HepG2 (cell line): Measurements from ENCODE around the gene PSENEN. TPM values are rescaled to one million over a fixed set of nuclear protein-coding genes. Genes with fewer than 3 reads are reported as not detected.

ENCODE experiments used
- CENPX ChIP-seq: sonication (generic); formaldehyde crosslinking; IDR thresholded peaks from 2 replicates; pipeline ENCODE4 v1.9.0; 2021; ENCODE audit warnings: mild to moderate bottlenecking, missing genetic modification reagents, moderate library complexity
- CHD2 ChIP-seq: IDR thresholded peaks from 2 replicates; pipeline ENCODE4 v1.6.1; 2011; ENCODE audit warnings: low read depth, low read length, improper control_type of control experiment
- ELF3 ChIP-seq: IDR thresholded peaks from 2 replicates; pipeline ENCODE4 v1.6.1; 2016; ENCODE audit warnings: missing genetic modification reagents, missing compliant biosample characterization
- HES4 ChIP-seq: sonication (generic); formaldehyde crosslinking; IDR thresholded peaks from 2 replicates; pipeline ENCODE4 v1.9.0; 2021; ENCODE audit warnings: mild to moderate bottlenecking, missing genetic modification reagents, borderline replicate concordance
- MAZ ChIP-seq, 2 experiments: sonication (generic) in 1 of 2; formaldehyde crosslinking in 1 of 2; IDR thresholded peaks; 2 replicates each; pipeline versions ENCODE4 v1.5.0 to v1.6.1; 2012 to 2020; ENCODE audit warnings: low read depth in 2 of 2, mild to moderate bottlenecking in 2 of 2, borderline replicate concordance in 1 of 2, improper control_type of control experiment in 1 of 2, low read length in 1 of 2, missing genetic modification reagents in 1 of 2, moderate library complexity in 1 of 2
- MXD3 ChIP-seq: IDR thresholded peaks from 2 replicates; pipeline ENCODE4 v1.6.1; 2016; ENCODE audit warnings: mild to moderate bottlenecking, missing biosample characterization, missing genetic modification reagents
- NCOA5 ChIP-seq: sonication (generic); formaldehyde crosslinking; IDR thresholded peaks from 2 replicates; pipeline ENCODE4 v1.4.0; 2020; ENCODE audit warnings: missing genetic modification reagents
- SALL1 ChIP-seq: sonication (generic); formaldehyde crosslinking; IDR thresholded peaks from 2 replicates; pipeline ENCODE4 v1.8.0; 2022; ENCODE audit warnings: mild to moderate bottlenecking, missing genetic modification reagents
- TOPORS ChIP-seq: sonication (generic); formaldehyde crosslinking; IDR thresholded peaks from 2 replicates; pipeline ENCODE4 v1.8.0; 2023; ENCODE audit warnings: mild to moderate bottlenecking, missing genetic modification reagents
- ZBTB37 ChIP-seq: sonication (generic); formaldehyde crosslinking; IDR thresholded peaks from 2 replicates; pipeline ENCODE4 v1.4.0; 2020; ENCODE audit warnings: mild to moderate bottlenecking, missing genetic modification reagents
- ZNF180 ChIP-seq: sonication (generic); formaldehyde crosslinking; IDR thresholded peaks from 2 replicates; pipeline ENCODE4 v1.4.0; 2020; ENCODE audit warnings: low read depth, missing genetic modification reagents, borderline replicate concordance
- ZNF362 ChIP-seq: sonication (generic); formaldehyde crosslinking; IDR thresholded peaks from 2 replicates; pipeline ENCODE4 v1.4.0; 2020; ENCODE audit warnings: missing genetic modification reagents, mild to moderate bottlenecking, borderline replicate concordance
- ZNF674 ChIP-seq: sonication (generic); formaldehyde crosslinking; IDR thresholded peaks from 2 replicates; pipeline ENCODE4 v1.5.0; 2020; ENCODE audit warnings: low read depth, mild to moderate bottlenecking, missing genetic modification reagents
- ZNF784 ChIP-seq: sonication (generic); formaldehyde crosslinking; IDR thresholded peaks from 2 replicates; pipeline ENCODE4 v1.5.1; 2020; ENCODE audit warnings: missing genetic modification reagents, mild to moderate bottlenecking, borderline replicate concordance
- polyA plus RNA-seq, 8 experiments: library from polyadenylated mRNA; depleted of rRNA in 3 of 8; stranded (reverse) in 7 of 8; unstranded in 1 of 8; fragments of >200 nt; fragmentation: Illumina TruSeq in 4 of 8; extraction: Trizol in 4 of 8; gene quantifications; 2 replicates each; pipeline versions ENCODE4 v1.2.1 to v1.2.3, GENCODE V29; 2011 to 2016; ENCODE audit warnings: low read depth in 4 of 8, missing spikeins in 1 of 8, mixed read lengths in 1 of 8; ENCODE audit not compliant: insufficient read depth in 1 of 8
- total RNA-seq, 5 experiments: library from RNA; depleted of rRNA; stranded (reverse); fragments of >200 nt; fragmentation: Illumina TruSeq; extraction: Trizol; gene quantifications; 2 replicates each; pipeline ENCODE4 v1.2.3, GENCODE V29; 2016; ENCODE audit warnings: low read depth in 1 of 5
- TF ChIP-seq, protein P1 (sequence below): sonication (generic); formaldehyde crosslinking; IDR thresholded peaks from 2 replicates; pipeline ENCODE4 v1.9.0; 2022; ENCODE audit warnings: low read depth, missing genetic modification reagents
- TF ChIP-seq, protein P2 (sequence below): IDR thresholded peaks from 2 replicates; pipeline ENCODE4 v1.6.1; 2016; ENCODE audit warnings: low read depth
- TF ChIP-seq, protein P3 (sequence below): sonication (generic); formaldehyde crosslinking; IDR thresholded peaks from 2 replicates; pipeline ENCODE4 v1.4.0; 2020; ENCODE audit warnings: mild to moderate bottlenecking, missing genetic modification reagents

Gene PSENEN
- total and polyA plus RNA-seq, 2 of the 13 experiments (the other 11 are each of a cell fraction or from before 2014, with no cell fraction given) = 16.9 to 34.2 TPM

DNA sequence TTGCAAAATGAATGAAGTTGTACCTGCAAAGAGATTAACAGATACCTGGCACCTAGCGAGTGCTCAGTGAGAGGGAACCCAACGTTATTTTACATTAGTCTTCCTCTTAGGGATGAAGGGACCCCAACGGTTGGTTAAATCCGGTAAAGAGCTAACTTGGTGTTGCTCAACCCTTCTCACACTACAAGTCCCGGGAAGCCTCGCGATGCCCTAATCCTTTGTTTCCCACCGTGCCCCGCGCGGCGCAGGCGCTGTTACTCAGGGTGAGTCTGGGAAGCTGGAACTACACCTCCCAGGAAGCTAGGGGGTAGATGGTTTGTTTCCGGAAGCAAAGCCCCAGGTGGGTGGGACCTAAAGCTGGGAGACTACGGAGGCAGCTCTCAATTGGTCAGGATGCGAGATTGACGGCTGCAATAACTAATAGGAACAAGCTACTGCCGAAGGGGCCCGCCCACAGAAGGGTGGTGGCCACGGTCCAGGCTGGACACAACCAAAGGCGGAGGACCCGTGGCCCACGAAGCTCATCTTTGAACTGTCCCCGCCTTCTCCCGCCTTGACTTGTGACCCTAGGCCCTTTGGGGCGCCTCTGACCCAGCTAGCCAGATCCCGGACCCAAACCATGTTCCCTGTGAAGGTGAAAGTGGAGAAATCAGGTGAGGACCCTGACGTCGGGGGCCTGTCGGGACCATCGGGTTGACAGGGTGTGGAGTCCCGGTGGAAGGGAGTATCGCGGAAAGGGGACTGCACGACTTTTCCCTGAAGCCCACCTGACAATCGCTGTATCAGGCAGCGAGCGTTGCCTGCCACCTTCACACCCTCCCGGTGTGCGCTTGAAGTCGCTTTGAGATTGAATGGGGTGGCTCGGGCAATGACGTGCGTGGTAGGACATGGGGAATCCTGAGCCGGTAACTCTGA lies 2.9 kb downstream of the PSENEN start, which contains the start of gene LIN37 (continued):
- TF ChIP-seq HES4 (CRISPR knock-in tag) (no peak), ZBTB37 (no peak), MXD3 (CRISPR knock-in tag) (peak; percentile 63; the same call in 1 of the 2 replicates), ELF3 (peak; percentile 68), SALL1 (CRISPR knock-in tag) (peak; percentile 63), MAZ (IDR thresholded peaks at IDR 0.05; ENCODE audit: borderline replicate concordance, low read depth, low read length) (no peak), MAZ (CRISPR knock-in tag; IDR thresholded peaks at IDR 0.05; ENCODE audit: low read depth) (peak; percentile 72; the same call in 1 of the 2 replicates), ZNF180 (CRISPR knock-in tag) (0 out of 2 replicates have a peak, but pooled peaks have one; percentile 50), NCOA5 (CRISPR knock-in tag) (no peak), CHD2 (peak; percentile 97), TOPORS (CRISPR knock-in tag) (no peak), CENPX (CRISPR knock-in tag) (no peak), ZNF674 (CRISPR knock-in tag) (no peak), ZNF362 (peak; percentile 35; the same call in 1 of the 2 replicates), ZNF784 (CRISPR knock-in tag) (no peak)
- TF ChIP-seq, protein P1, sequence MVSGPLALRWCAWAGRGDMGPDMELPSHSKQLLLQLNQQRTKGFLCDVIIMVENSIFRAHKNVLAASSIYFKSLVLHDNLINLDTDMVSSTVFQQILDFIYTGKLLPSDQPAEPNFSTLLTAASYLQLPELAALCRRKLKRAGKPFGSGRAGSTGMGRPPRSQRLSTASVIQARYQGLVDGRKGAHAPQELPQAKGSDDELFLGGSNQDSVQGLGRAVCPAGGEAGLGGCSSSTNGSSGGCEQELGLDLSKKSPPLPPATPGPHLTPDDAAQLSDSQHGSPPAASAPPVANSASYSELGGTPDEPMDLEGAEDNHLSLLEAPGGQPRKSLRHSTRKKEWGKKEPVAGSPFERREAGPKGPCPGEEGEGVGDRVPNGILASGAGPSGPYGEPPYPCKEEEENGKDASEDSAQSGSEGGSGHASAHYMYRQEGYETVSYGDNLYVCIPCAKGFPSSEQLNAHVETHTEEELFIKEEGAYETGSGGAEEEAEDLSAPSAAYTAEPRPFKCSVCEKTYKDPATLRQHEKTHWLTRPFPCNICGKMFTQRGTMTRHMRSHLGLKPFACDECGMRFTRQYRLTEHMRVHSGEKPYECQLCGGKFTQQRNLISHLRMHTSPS = no peak
- TF ChIP-seq, protein P2, sequence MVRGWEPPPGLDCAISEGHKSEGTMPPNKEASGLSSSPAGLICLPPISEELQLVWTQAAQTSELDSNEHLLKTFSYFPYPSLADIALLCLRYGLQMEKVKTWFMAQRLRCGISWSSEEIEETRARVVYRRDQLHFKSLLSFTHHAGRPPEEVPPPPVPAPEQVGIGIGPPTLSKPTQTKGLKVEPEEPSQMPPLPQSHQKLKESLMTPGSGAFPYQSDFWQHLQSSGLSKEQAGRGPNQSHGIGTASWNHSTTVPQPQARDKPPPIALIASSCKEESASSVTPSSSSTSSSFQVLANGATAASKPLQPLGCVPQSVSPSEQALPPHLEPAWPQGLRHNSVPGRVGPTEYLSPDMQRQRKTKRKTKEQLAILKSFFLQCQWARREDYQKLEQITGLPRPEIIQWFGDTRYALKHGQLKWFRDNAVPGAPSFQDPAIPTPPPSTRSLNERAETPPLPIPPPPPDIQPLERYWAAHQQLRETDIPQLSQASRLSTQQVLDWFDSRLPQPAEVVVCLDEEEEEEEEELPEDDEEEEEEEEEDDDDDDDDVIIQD (CRISPR knock-in tag) = no peak
- TF ChIP-seq, protein P3, sequence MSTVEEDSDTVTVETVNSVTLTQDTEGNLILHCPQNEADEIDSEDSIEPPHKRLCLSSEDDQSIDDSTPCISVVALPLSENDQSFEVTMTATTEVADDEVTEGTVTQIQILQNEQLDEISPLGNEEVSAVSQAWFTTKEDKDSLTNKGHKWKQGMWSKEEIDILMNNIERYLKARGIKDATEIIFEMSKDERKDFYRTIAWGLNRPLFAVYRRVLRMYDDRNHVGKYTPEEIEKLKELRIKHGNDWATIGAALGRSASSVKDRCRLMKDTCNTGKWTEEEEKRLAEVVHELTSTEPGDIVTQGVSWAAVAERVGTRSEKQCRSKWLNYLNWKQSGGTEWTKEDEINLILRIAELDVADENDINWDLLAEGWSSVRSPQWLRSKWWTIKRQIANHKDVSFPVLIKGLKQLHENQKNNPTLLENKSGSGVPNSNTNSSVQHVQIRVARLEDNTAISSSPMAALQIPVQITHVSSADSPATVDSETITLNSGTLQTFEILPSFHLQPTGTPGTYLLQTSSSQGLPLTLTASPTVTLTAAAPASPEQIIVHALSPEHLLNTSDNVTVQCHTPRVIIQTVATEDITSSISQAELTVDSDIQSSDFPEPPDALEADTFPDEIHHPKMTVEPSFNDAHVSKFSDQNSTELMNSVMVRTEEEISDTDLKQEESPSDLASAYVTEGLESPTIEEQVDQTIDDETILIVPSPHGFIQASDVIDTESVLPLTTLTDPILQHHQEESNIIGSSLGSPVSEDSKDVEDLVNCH (CRISPR knock-in tag) = no peak
